AG09319 (cell line): ENCODE data around the gene GPRC6A.
"Not testable (repeated sequence)": the region's sequence is repeated elsewhere in the genome, so short reads cannot be mapped to it uniquely, and the experiment has no call there.

Experiments
- DNase-seq: peaks from one replicate; pipeline ENCODE4 v3.0.0-alpha.2; 2010; ENCODE audit warnings: low read depth; ENCODE audit errors: extremely low read depth
- CTCF ChIP-seq: IDR thresholded peaks from 2 replicates; pipeline ENCODE4 v1.5.1; 2011; ENCODE audit warnings: low read depth, mild to moderate bottlenecking, inconsistent platforms, low read length, moderate library complexity

Gene GPRC6A

GRCh38 chr6:116827561-116828240, 1.2 kb downstream of the GPRC6A start:
- no peak for TF ChIP-seq CTCF
- no peak for DNase-seq

- not testable (repeated sequence) for DNase-seq
Observed at GRCh38 chr6:116816336-116816735, 12.5 kb downstream of the GPRC6A start.

GRCh38 chr6:116812051-116812650, 16.7 kb downstream of the GPRC6A start:
- no peak for DNase-seq
- no peak for TF ChIP-seq CTCF

- DNase-seq, result no peak
- no peak for TF ChIP-seq CTCF
Observed at GRCh38 chr6:116801971-116802370, 26.9 kb downstream of the GPRC6A start.

- DNase-seq, result no peak
- no peak for TF ChIP-seq CTCF
Observed at GRCh38 chr6:116799945-116800344, 28.9 kb downstream of the GPRC6A start.

GRCh38 chr6:116797585-116797984, 31.3 kb downstream of the GPRC6A start:
- TF ChIP-seq CTCF, result no peak
- no peak for DNase-seq

GRCh38 chr6:116793224-116793623, 35.7 kb downstream of the GPRC6A start:
- no peak for DNase-seq
- no peak for TF ChIP-seq CTCF

GRCh38 chr6:116783852-116784251, 45.0 kb downstream of the GPRC6A start:
- no peak for DNase-seq
- no peak for TF ChIP-seq CTCF
